Ectodermal cell (in vitro differentiated cells): ENCODE measurements around the gene MYO5B.

ENCODE experiments used
- H3K27ac ChIP-seq: 2 replicates; pipeline ENCODE4 v1.7.0; 2013; ENCODE audit warnings: mild to moderate bottlenecking, low read depth, low read length; ENCODE audit not compliant: insufficient read depth, poor library complexity, severe bottlenecking
- H3K27me3 ChIP-seq: 2 replicates; pipeline ENCODE4 v1.7.0; 2013; ENCODE audit warnings: mild to moderate bottlenecking, low read length; ENCODE audit not compliant: insufficient read depth, control insufficient read depth, poor library complexity, severe bottlenecking
- H3K36me3 ChIP-seq: one replicate; pipeline ENCODE4 v1.7.0; 2013; ENCODE audit warnings: low read length; ENCODE audit not compliant: control insufficient read depth, insufficient read depth
- H3K4me1 ChIP-seq: one replicate; pipeline ENCODE4 v1.7.0; 2013; ENCODE audit warnings: low read length; ENCODE audit not compliant: control insufficient read depth, insufficient read depth
- H3K4me3 ChIP-seq: 2 replicates; pipeline ENCODE4 v1.7.0; 2013; ENCODE audit warnings: low read depth, low read length, control low read depth; ENCODE audit not compliant: insufficient read depth
- H3K9me3 ChIP-seq: 2 replicates; pipeline ENCODE4 v1.7.0; 2013; ENCODE audit warnings: mild to moderate bottlenecking, low read length, moderate library complexity; ENCODE audit not compliant: control insufficient read depth
- WGBS, 2 experiments: methylation state at CpG; one replicate each; pipeline ENCODE4 v1.1.7; 2013; ENCODE audit warnings: missing lambda C conversion rate in 2 of 2; 5-methylcytosine and 5-hydroxymethylcytosine counted together

Gene MYO5B

DNA sequence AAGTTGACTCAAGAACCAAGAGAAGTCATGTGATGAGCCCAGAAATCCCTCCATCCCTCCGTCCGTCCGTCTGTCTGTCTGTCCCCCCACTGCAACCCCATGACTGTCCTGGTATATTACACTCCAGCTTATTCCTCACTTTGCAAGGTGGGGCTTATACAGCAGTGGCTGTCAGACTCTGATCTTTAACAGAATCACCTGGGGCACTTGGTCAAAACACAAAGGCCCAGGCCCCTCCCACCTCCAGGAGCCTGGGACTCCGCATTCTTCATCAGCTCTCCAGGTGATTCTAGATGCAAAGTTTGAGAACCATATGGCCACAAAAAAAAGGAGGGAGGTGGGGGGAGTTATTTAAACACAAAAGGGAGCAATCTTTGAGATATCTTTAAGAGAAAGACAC, 61.4 kb downstream of the MYO5B start:
- Histone ChIP-seq H3K36me3 (no peaks in the 10 kb centered on the region), H3K9me3 (no peaks in the 10 kb centered on the region), H3K27ac (no peak overlapping the region), H3K4me3 (no peak overlapping the region), H3K4me1 (peaks cover 3% of the 10 kb centered on the region), H3K27me3 (no peaks in the 10 kb centered on the region)
- 95 to 96% methylated on average over 4 of the region's 4 CpGs for WGBS, 2 experiments

DNA sequence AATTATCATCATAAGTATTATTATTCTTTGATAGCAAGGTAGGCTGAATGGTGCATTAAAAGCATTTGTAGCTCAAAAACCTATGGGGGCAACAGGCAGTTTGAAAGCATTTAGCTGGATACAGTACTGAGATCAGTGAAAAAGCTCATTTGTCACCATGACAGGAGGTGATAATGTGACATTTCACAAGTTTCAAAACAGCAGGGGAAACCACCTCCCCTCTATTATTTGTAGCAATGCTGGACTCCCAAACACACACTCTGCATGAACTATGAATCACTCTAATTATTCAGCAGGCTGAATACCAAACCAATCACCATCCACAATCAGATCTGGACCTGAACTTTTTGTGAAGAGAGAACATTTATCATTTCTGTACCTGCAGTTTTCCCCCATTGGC, 63.4 kb downstream of the MYO5B start:
- H3K27ac ChIP-seq, result no peak overlapping the region
- no peaks in the 10 kb centered on the region for H3K36me3 ChIP-seq
- no peak overlapping the region for H3K4me3 ChIP-seq
- peaks cover 4% of the 10 kb centered on the region for H3K4me1 ChIP-seq
- H3K9me3 ChIP-seq, result no peaks in the 10 kb centered on the region
- H3K27me3 ChIP-seq, result no peaks in the 10 kb centered on the region

DNA sequence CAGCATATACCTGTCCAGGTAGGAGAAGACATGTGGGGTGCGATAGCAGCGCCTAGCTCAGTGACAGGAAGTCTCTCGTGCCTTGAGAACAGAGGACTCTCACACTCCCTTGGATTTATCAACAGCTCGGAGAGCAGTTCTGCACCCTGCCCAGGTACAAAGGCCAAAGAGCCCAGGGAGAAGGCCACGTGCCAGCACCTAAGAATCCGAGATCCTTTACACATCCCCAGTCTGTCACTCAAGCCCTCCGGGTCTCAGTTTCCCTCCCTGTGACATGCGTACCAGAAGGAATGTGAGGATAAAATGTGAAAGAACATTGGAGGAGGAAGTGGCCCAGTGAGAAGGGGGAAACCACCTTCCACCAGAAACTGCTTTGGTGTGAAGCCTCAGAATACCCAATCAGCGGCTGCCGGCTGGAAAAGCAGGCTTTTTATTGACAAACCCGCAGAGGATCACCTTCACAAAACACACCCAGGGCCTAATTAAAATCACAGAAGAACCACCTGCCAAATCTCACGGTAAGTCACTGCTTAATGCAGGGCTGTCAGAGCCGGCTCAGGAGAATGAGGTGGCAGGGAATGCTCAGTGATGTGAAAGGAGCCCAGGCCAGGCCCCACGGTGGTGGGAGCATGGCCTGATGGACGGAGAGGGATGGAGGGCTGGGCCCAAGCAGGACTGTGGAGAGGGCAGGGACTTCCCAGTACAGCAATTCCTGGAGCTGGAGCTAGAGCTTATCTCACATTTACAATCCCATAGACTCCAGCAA, 66.3 kb downstream of the MYO5B start:
- Histone ChIP-seq H3K9me3 (no peaks in the 10 kb centered on the region), H3K36me3 (no peaks in the 10 kb centered on the region), H3K4me3 (no peak overlapping the region), H3K27ac (no peak overlapping the region), H3K27me3 (no peaks in the 10 kb centered on the region), H3K4me1 (peaks cover 4% of the 10 kb centered on the region)
- WGBS, 2 experiments, result 60 to 67% methylated on average over 15 of the region's 15 CpGs

DNA sequence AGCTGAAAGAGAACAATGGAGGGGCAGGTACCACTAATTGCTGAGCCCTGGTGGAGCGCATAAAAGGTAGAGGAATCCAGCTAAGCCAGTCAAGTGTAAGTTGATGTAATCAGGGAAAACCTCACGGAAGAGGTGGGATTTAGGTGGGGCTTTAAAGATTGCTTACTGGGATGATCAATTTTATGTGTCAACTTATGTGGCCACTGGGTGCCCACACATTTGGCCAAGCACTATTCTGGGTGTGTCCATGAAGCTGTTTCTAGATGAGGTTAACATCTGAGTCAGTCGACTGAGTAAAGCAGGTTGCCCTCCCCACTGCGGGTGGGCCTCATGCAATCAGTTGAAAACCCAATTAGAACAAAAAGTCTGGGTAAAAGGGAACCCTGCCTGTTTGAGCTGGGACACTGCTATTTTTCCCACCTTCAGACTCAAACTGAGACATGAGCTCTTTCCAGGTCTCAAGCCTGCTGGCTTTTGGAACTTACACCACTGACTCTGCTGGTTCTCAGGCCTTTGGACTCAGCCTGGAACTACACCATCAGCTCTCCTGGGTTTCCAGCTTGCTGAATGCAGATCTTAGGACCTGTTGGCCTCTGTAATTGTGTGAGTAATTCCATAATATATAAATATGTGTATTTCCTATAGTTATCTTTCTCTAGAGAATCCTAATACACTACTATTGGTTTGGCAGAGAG, 67.3 kb downstream of the MYO5B start:
- Histone ChIP-seq H3K4me3 (no peak overlapping the region), H3K27ac (no peak overlapping the region)

DNA sequence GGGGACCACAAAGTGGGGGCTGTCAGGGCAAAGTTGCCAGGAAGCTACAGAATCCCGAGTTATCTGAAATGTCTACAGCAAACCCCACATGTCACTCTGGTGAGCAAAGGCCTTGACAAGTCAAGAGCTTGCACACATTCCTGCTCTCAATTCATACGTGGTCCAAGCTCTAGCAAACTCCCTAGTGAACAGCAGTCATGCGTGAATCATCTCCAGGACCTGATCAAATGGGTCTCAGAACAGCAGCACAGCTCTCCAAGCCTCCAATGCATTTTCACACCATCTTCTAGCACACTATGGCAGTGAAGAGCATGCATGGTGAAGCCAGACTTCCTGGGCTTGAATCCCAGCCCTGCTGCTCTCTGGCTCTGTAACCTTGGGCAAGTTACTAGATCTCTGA, 68.5 kb downstream of the MYO5B start:
- H3K9me3 ChIP-seq, result no peaks in the 10 kb centered on the region
- H3K36me3 ChIP-seq, result no peaks in the 10 kb centered on the region
- no peak overlapping the region for H3K27ac ChIP-seq
- WGBS, 2 experiments, result 89 to 95% methylated on average over 3 of the region's 3 CpGs
- peaks cover 4% of the 10 kb centered on the region for H3K4me1 ChIP-seq
- H3K4me3 ChIP-seq, result no peak overlapping the region
- no peaks in the 10 kb centered on the region for H3K27me3 ChIP-seq

More for the DNA sequence above, 67.3 kb downstream of the MYO5B start:
- Histone ChIP-seq H3K9me3 (no peaks in the 10 kb centered on the region), H3K36me3 (no peaks in the 10 kb centered on the region), H3K27me3 (no peaks in the 10 kb centered on the region), H3K4me1 (peaks cover 4% of the 10 kb centered on the region)
- WGBS, 2 experiments, result 85% methylated on average over 4 of the region's 4 CpGs

DNA sequence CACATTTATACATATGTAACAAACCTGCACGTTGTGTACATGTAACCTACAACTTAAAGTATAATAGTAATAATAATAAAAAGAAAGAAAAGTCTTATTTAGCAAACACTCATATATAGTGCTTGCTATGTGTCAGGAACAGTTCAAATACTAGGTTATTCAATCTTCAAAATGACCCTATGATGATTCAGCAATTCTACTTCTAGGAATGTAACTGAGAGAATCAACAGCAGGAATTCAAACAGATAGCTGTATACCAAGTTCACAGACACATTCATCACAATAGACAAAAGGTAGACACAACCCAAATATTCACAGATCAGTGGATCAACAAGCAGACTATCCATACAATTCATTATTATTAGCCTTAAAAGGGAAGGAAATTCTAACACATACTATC, 69.5 kb downstream of the MYO5B start:
- no peaks in the 10 kb centered on the region for H3K36me3 ChIP-seq
- H3K27ac ChIP-seq, result no peak overlapping the region
- H3K4me3 ChIP-seq, result no peak overlapping the region
- WGBS, 2 experiments, result no CpG with 5 or more reads among the region's 1 CpG
- no peaks in the 10 kb centered on the region for H3K9me3 ChIP-seq
- H3K27me3 ChIP-seq, result no peaks in the 10 kb centered on the region
- H3K4me1 ChIP-seq, result peaks cover 4% of the 10 kb centered on the region

DNA sequence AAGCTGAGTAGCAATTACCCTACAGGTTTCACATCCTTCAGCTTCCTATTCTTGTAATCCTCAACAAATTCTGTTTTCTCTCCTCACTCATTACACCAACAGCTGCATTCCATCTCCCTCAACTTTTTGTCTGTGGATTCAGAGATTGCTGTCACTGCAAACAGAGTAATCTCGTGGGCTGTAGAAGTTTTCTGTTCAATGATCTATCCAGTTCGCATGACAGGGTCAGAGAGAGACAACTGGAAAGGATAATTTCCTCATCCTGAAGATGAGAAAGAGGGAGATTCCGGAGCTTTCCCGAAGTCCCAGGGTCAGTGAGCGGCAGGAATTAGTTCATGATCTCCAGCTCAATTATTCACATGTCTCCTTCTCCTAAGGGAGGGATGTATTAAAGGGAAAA, 75.7 kb downstream of the MYO5B start:
- Histone ChIP-seq H3K27ac (no peak overlapping the region), H3K27me3 (no peaks in the 10 kb centered on the region), H3K4me3 (no peak overlapping the region), H3K9me3 (no peaks in the 10 kb centered on the region), H3K36me3 (no peaks in the 10 kb centered on the region), H3K4me1 (no peaks in the 10 kb centered on the region)
- WGBS, 2 experiments, result 91 to 95% methylated on average over 5 of the region's 5 CpGs

DNA sequence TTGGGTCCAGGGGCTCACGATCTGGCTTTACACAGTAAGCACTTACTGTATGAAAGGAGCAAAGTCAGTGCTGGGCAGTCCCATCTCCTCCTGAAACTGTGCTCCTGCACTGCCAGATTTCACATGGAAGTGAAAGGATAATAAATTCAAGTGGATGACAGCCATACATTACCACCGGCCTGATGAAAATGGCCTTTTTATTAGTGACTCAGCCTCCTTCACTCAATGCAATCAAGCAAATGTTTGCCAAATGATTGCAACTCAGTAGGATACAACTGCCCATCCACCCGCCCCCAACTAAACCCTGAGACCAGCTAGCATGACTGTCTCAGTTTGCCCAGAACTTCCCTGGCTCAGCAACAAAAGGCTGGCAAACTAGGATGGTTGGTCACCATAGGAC, 77.1 kb downstream of the MYO5B start:
- no peaks in the 10 kb centered on the region for H3K27me3 ChIP-seq
- H3K9me3 ChIP-seq, result no peaks in the 10 kb centered on the region

DNA sequence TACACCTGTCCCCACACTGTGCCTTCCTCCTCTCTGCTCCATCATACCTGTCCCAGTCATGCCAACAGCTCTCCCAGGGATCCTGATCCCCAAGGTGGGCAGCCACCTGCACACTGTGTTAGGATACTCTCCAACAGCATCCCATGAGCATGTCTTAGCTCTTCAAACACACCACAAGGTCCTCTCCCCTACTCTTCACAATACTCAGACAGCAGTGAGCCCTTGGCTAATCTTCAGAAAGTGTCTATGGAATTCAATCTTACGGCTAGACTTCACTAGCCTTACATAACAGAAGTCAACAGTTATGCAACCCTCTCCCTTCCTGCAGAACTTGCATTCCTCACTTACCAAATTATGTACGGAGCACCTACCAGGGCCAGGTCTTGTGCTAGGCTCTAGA, 79.9 kb downstream of the MYO5B start:
- WGBS, 2 experiments, result 94 to 95% methylated on average over 2 of the region's 2 CpGs
- Histone ChIP-seq H3K36me3 (no peaks in the 10 kb centered on the region), H3K27me3 (no peaks in the 10 kb centered on the region)

More for the DNA sequence above, 77.1 kb downstream of the MYO5B start:
- WGBS, 2 experiments, result 85 to 94% methylated on average over 3 of the region's 3 CpGs
- H3K4me3 ChIP-seq, result no peak overlapping the region
- H3K4me1 ChIP-seq, result peaks cover 7% of the 10 kb centered on the region
- no peak overlapping the region for H3K27ac ChIP-seq
- no peaks in the 10 kb centered on the region for H3K36me3 ChIP-seq

DNA sequence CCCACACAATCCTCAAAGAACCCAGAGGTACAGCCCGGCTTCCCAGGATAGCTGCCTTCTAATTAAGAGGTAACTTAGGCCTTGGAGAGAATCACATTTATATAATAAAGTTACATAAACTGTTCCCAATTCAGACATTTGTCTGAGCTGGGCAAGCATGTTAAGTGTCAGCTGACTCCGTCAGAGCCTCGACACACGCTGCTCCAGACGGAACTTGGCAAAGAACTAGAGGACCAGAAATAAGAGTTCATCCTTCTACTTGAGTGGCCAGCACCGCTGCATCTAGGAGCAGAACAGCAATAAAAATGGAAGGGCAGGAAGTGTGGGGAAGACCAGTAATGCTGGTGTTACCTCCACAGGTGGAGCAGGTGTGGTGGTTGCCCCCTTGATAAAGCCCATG, 80.5 kb downstream of the MYO5B start:
- Histone ChIP-seq H3K27ac (no peak overlapping the region), H3K4me3 (no peak overlapping the region), H3K4me1 (peaks cover 7% of the 10 kb centered on the region), H3K27me3 (no peaks in the 10 kb centered on the region), H3K9me3 (no peaks in the 10 kb centered on the region), H3K36me3 (no peaks in the 10 kb centered on the region)
- WGBS, 2 experiments, result 94 to 96% methylated on average over 5 to 6 of the region's 6 CpGs

More for the DNA sequence above, 79.9 kb downstream of the MYO5B start:
- no peak overlapping the region for H3K4me3 ChIP-seq
- H3K9me3 ChIP-seq, result no peaks in the 10 kb centered on the region
- H3K27ac ChIP-seq, result no peak overlapping the region
- peaks cover 7% of the 10 kb centered on the region for H3K4me1 ChIP-seq
